Neural cell (in vitro differentiated cells): ENCODE data around the gene HPSE2. TPM values are rescaled to one million over a fixed set of nuclear protein-coding genes. Genes with fewer than 3 reads are reported as not detected.
"Not testable (repeated sequence)": the region's sequence is repeated elsewhere in the genome, so short reads cannot be mapped to it uniquely, and the experiment has no call there.

ENCODE experiments used
- H2AFZ ChIP-seq: fragments of 200-600, 300-800 bp; sonication (generic), shearing (Covaris generic); 2 replicates; pipeline ENCODE4 v1.6.0; 2014; ENCODE audit warnings: low read depth, mild to moderate bottlenecking, antibody characterized with exemption, low read length, moderate library complexity
- H3F3A ChIP-seq: fragments of 200-600 bp; shearing (Covaris generic); 2 replicates; pipeline ENCODE4 v1.6.1; 2016; ENCODE audit warnings: mild to moderate bottlenecking, moderate library complexity, mixed read lengths, antibody characterized with exemption, low read length; ENCODE audit not compliant: insufficient read depth, poor library complexity, severe bottlenecking
- H3K27ac ChIP-seq: fragments of 200-600, 300-800 bp; sonication (generic), shearing (Covaris generic); 2 replicates; pipeline ENCODE4 v1.5.1; 2014; ENCODE audit warnings: mild to moderate bottlenecking, low read length, moderate library complexity
- H3K27me3 ChIP-seq: fragments of 300-800, 200-600 bp; sonication (generic), shearing (Covaris generic); 2 replicates; pipeline ENCODE4 v1.6.0; 2014; ENCODE audit warnings: mild to moderate bottlenecking, low read depth, low read length, moderate library complexity; ENCODE audit not compliant: insufficient read depth
- H3K36me3 ChIP-seq: fragments of 300-800, 200-600 bp; sonication (generic), shearing (Covaris generic); 2 replicates; pipeline ENCODE4 v1.5.1; 2014; ENCODE audit warnings: mild to moderate bottlenecking, antibody characterized with exemption, low read length, moderate library complexity; ENCODE audit not compliant: insufficient read depth
- H3K4me2 ChIP-seq: fragments of 300-800, 200-600 bp; sonication (generic), shearing (Covaris generic); 2 replicates; pipeline ENCODE4 v1.6.0; 2014; ENCODE audit warnings: mild to moderate bottlenecking, low read length
- H3K4me3 ChIP-seq: fragments of 300-800, 200-600 bp; sonication (generic), shearing (Covaris generic); 2 replicates; pipeline ENCODE4 v1.5.1; 2014; ENCODE audit warnings: mild to moderate bottlenecking, low read length, moderate library complexity
- H3K79me2 ChIP-seq: fragments of 200-600 bp; shearing (Covaris generic); replicated peaks from 2 replicates; pipeline ENCODE4 v1.6.0; 2014; ENCODE audit warnings: mild to moderate bottlenecking, low read length, moderate library complexity; ENCODE audit not compliant: insufficient read depth
- H3K9ac ChIP-seq: fragments of 300-800, 200-600 bp; sonication (generic), shearing (Covaris generic); 2 replicates; pipeline ENCODE4 v1.6.1; 2016; ENCODE audit warnings: mild to moderate bottlenecking, low read length, mixed read lengths
- H3K9me2 ChIP-seq: fragments of 200-600 bp; shearing (Covaris generic); 2 replicates; pipeline ENCODE4 v1.6.1; 2016; ENCODE audit warnings: mild to moderate bottlenecking, low read length, mixed read lengths; ENCODE audit not compliant: insufficient read depth
- H3K9me3 ChIP-seq: fragments of 200-600, 300-800 bp; sonication (generic), shearing (Covaris generic); 2 replicates; pipeline ENCODE4 v1.6.1; 2016; ENCODE audit warnings: mild to moderate bottlenecking, mixed run types, low read length, moderate library complexity, mixed read lengths
- H4K20me1 ChIP-seq: fragments of 200-600 bp; shearing (Covaris generic); 2 replicates; pipeline ENCODE4 v1.6.1; 2016; ENCODE audit warnings: mild to moderate bottlenecking, mixed run types; ENCODE audit not compliant: insufficient read depth
- CTCF ChIP-seq: fragments of 450-650 bp; IDR thresholded peaks from 2 replicates; pipeline ENCODE4 v1.5.1; 2014; ENCODE audit warnings: antibody characterized with exemption, mild to moderate bottlenecking, moderate library complexity; ENCODE audit not compliant: poor library complexity, severe bottlenecking
- EP300 ChIP-seq: fragments of 450-650 bp; conservative IDR thresholded peaks from 2 replicates; pipeline ENCODE4 v1.6.1; 2014; ENCODE audit warnings: antibody characterized with exemption, mild to moderate bottlenecking, moderate library complexity; ENCODE audit not compliant: poor library complexity, severe bottlenecking
- EZH2 ChIP-seq: fragments of 200-600, 300-800 bp; shearing (Covaris generic), sonication (generic); IDR thresholded peaks from 2 replicates; pipeline ENCODE4 v1.6.1; 2014; ENCODE audit warnings: antibody characterized with exemption, low read length, borderline replicate concordance, mild to moderate bottlenecking; ENCODE audit not compliant: insufficient read depth, poor library complexity, severe bottlenecking
- MXI1 ChIP-seq: fragments of 450-650 bp; conservative IDR thresholded peaks from 2 replicates; pipeline ENCODE4 v1.6.1; 2014; ENCODE audit warnings: antibody characterized with exemption, mild to moderate bottlenecking; ENCODE audit not compliant: poor library complexity, severe bottlenecking
- POLR2AphosphoS5 ChIP-seq: IDR thresholded peaks from 2 replicates; pipeline ENCODE4 v1.6.1; 2012
- RAD21 ChIP-seq: fragments of 450-650 bp; conservative IDR thresholded peaks from 2 replicates; pipeline ENCODE4 v1.6.1; 2014; ENCODE audit warnings: antibody characterized with exemption, mild to moderate bottlenecking, moderate library complexity
- REST ChIP-seq: IDR thresholded peaks from 2 replicates; pipeline ENCODE4 v1.6.1; 2012; ENCODE audit warnings: borderline replicate concordance
- SMC3 ChIP-seq: fragments of 450-650 bp; conservative IDR thresholded peaks from 2 replicates; pipeline ENCODE4 v1.6.1; 2014; ENCODE audit warnings: antibody characterized with exemption, mild to moderate bottlenecking, moderate library complexity; ENCODE audit not compliant: poor library complexity
- TAF1 ChIP-seq: IDR thresholded peaks from 2 replicates; pipeline ENCODE4 v1.6.1; 2012; ENCODE audit warnings: low read depth
- polyA plus RNA-seq: library from polyadenylated mRNA; depleted of rRNA; stranded (reverse); fragments of >200 nt; gene quantifications from 2 replicates; pipeline ENCODE4 v1.2.3, GENCODE V29; 2014

Gene HPSE2
- polyA plus RNA-seq, 1 donor from 2014 or later: not detected

- Histone ChIP-seq H3K9ac (no peak overlapping the region), H3K27ac (no peak overlapping the region), H3K4me2 (no peak overlapping the region), H3K27me3 (no peaks in the 10 kb centered on the region), H3K4me3 (no peak overlapping the region), H3K9me2 (no peaks in the 10 kb centered on the region), H3K9me3 (no peaks in the 10 kb centered on the region), H3F3A (no peaks in the 10 kb centered on the region), H2AFZ (no peak overlapping the region), H4K20me1 (no peaks in the 10 kb centered on the region), H3K36me3 (no peaks in the 10 kb centered on the region), H3K79me2 (no peaks in the 10 kb centered on the region)
- TF ChIP-seq RAD21: no peak
- TF ChIP-seq TAF1: no peak
- TF ChIP-seq EZH2: no peak
- no peak for TF ChIP-seq SMC3
- no peak for TF ChIP-seq MXI1
- no peak for TF ChIP-seq CTCF
- no peak for TF ChIP-seq REST
- no peak for TF ChIP-seq POLR2AphosphoS5
- TF ChIP-seq EP300: no peak
Observed at GRCh38 chr10:99266383-99266782, 30.7 kb upstream of the HPSE2 start.

GRCh38 chr10:99248824-99249223 is 13.2 kb upstream of the HPSE2 start:
- no peaks in the 10 kb centered on the region for H4K20me1 ChIP-seq
- H3K4me2 ChIP-seq: no peak overlapping the region
- H2AFZ ChIP-seq: no peak overlapping the region
- no peaks in the 10 kb centered on the region for H3K9me2 ChIP-seq
- no peaks in the 10 kb centered on the region for H3K27me3 ChIP-seq
- H3K79me2 ChIP-seq: no peaks in the 10 kb centered on the region
- no peaks in the 10 kb centered on the region for H3F3A ChIP-seq
- TF ChIP-seq EP300: no peak
- TF ChIP-seq MXI1: no peak
- no peak for TF ChIP-seq SMC3
- no peak for TF ChIP-seq EZH2
- TF ChIP-seq POLR2AphosphoS5: no peak
- no peak for TF ChIP-seq RAD21
- TF ChIP-seq TAF1: no peak
- no peak for TF ChIP-seq CTCF
- TF ChIP-seq REST: no peak
- H3K9me3 ChIP-seq: peaks cover 8% of the 10 kb centered on the region
- H3K27ac ChIP-seq: no peak overlapping the region
- H3K36me3 ChIP-seq: no peaks in the 10 kb centered on the region
- no peak overlapping the region for H3K9ac ChIP-seq
- H3K4me3 ChIP-seq: no peak overlapping the region

GRCh38 chr10:99247893-99248292 is 12.2 kb upstream of the HPSE2 start:
- not testable (repeated sequence) for H3K9me3 ChIP-seq, H3K27ac ChIP-seq, H3K79me2 ChIP-seq, H2AFZ ChIP-seq, H4K20me1 ChIP-seq, H3K9me2 ChIP-seq, H3K27me3 ChIP-seq, H3F3A ChIP-seq, H3K4me3 ChIP-seq, H3K9ac ChIP-seq, H3K36me3 ChIP-seq, H3K4me2 ChIP-seq
